ENCODE results near the gene PSMD8. TPM values are rescaled to one million over a fixed set of nuclear protein-coding genes. Genes with fewer than 3 reads are reported as not detected.

PSMD8 gene
- total RNA-seq = 403 and 452 TPM in 2 replicates

DNA sequence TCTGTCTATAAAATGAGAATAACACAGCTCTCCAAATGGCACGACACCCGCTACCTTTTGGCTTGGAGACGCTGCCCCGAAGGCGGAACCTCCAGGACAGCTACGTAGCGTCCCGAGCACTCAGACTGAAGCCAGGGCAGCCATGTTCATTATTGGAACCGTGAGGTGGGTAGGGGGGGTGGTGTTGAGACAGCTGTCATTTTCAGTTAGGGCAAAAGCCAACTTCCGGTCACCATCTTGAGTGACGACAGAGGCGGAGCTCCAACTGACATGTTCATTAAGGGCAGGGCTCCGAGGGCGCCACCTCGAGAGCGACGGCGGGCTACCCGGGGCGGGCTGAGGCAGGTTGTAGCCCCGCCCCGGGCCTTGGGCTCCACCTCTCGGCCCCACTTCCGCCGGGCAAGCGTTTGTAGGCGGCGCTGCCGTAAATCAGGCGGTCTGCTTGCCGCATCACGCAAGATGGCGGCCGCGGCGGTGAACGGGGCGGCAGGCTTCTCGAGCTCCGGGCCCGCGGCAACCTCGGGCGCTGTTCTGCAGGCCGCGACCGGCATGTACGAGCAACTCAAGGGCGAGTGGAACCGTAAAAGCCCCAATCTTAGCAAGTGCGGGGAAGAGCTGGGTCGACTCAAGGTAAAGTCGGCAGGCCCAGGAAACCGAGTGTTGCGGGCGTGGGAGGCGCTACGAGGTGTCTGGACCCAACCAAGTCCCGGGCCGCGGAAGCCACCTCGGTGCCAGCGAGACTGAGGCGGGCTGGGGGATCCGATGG lies at the start of gene PSMD8:
PSMD8 (plus strand) TSS at position 240 of the 766 bp plus-strand sequence; CDS start at position 271, 31 bp downstream.

DNA sequence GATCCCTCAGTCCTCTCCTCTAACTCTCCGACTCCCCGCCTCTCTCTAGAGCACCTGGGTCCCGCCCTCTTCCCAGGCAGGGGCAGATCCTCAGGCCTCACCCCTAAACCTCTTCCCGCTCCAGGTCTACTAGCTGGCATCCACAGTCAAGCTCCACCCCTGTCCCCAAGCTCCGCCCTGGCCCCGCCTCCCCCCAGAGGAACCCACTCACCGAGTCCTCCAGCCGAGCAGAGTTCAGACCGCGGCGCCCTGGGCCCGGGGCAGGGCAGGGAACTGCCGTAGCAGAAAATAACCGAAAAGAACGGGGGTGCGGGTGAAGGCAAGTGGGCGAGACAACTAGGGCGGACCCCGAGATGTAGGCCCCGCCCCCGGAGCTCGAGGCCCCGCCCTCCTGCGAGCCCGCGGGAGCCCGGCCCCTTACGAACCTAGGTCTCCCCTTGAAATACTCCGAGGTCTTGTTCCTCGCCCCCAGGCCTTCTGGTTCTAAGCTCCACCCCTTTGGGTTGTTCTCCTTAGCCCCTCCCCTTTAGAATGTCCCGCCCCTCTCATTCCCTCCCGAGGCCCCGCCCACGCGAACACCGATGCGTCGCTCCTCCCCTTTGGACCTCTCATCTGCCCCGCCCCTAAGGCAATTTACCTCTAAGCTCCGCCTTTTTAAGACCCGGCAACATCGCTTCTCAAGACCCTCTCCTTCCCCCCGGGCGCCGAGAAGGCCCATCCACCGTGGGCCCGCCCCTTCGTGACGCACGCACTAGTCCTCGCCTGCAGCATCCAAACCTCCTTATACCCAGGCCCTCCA lies 13.4 kb downstream of the PSMD8 start, which contains the start of gene GGN:
GGN (minus strand) TSS at position 485 of the 799 bp plus-strand sequence. CDS start 773 bp downstream, outside the sequence.

GRCh38 chr19:38388349-38389100 lies 14.2 kb downstream of the PSMD8 start, which contains the start of gene SPRED3:
SPRED3 (plus strand) TSS chr19:38388697; CDS start chr19:38390303, 1,606 bp downstream.

DNA sequence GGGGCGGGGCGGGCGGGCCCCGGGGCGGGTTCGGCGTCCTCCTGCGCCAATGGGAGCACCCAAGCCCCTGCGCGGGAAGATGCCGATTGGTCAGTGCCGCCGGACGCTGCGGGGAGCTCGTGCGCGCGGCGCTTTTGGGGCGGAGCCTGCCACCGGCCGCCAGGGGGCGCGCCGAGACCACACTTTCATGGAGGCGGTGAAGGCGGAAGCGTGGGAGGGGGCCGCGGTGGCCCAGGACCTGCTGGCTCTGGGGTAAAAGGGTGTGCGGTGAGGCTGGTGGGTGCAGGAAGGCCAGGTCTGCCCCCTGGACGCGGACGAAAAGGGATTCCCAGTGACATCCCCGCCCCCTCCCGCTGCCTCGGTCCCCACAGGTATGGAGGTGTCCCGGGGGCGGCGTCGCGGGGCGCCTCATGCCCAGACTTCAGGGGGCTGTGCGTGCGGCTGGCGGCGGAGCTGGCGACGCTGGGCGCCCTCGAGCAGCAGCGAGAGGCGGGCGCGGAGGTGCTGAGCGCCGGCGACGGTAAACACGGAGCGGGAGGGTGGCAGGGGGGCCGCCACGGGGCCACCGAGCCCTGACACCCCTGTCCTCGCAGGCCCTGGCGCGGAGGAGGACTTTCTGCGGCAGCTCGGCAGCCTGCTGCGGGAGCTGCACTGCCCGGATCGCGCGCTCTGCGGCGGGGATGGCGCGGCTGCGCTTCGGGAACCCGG lies 28.8 kb downstream of the PSMD8 start, which contains the start of gene FAM98C:
FAM98C (plus strand) TSS at position 127 of the 708 bp plus-strand sequence; CDS start at position 188, 61 bp downstream.

GRCh38 chr19:38425810-38426466 lies 51.6 kb downstream of the PSMD8 start, which contains the start of gene RASGRP4:
RASGRP4 (minus strand) TSS chr19:38426219; CDS start chr19:38426091, 128 bp downstream.

GRCh38 chr19:38433268-38433733 lies 58.9 kb downstream of the PSMD8 start, which contains the start of gene RYR1:
RYR1 (plus strand) TSS chr19:38433691; CDS start chr19:38433830, 139 bp downstream.

Other genes with a start within 250 kb of the PSMD8 start
- 0.63 and 2.9 TPM in 2 replicates for gene DPF1, start 150.3 kb upstream of the PSMD8 start, total RNA-seq
- gene PPP1R14A, start 118.2 kb upstream of the PSMD8 start, total RNA-seq = 26.5 and 37.6 TPM in 2 replicates
- 234 and 512 TPM in 2 replicates for gene SPINT2, start 110.0 kb upstream of the PSMD8 start, total RNA-seq
- 209 and 318 TPM in 2 replicates for gene C19orf33, start 70.3 kb upstream of the PSMD8 start, total RNA-seq
- 114 and 149 TPM in 2 replicates for gene YIF1B, start 58.6 kb upstream of the PSMD8 start, total RNA-seq
- 5.7 and 8.5 TPM in 2 replicates for gene KCNK6, start 54.7 kb upstream of the PSMD8 start, total RNA-seq
- 0.16 and 0.51 TPM in 2 replicates for gene CATSPERG, start 38.7 kb upstream of the PSMD8 start, total RNA-seq
- 1.1 and 1.3 TPM in 2 replicates for gene GGN, start 13.5 kb downstream of the PSMD8 start, total RNA-seq
- gene SPRED3, start 14.1 kb downstream of the PSMD8 start, total RNA-seq = 0.81 and 1.5 TPM in 2 replicates
- 11.6 and 15.1 TPM in 2 replicates for gene FAM98C, start 28.5 kb downstream of the PSMD8 start, total RNA-seq
- gene RASGRP4, start 51.6 kb downstream of the PSMD8 start, total RNA-seq = not detected in 2 replicates
- gene RYR1, start 59.1 kb downstream of the PSMD8 start, total RNA-seq = under 0.01 and 0.13 TPM in 2 replicates
- 0.25 and 0.33 TPM in 2 replicates for gene MAP4K1, start 243.4 kb downstream of the PSMD8 start, total RNA-seq
- gene EIF3K, start 244.6 kb downstream of the PSMD8 start, total RNA-seq = 474 and 580 TPM in 2 replicates